ENCODE results near the gene ARID5B.
A peak's percentile ranks its signal among the peaks of the same experiment; 100 is the strongest.

The ARID5B gene, protein sequence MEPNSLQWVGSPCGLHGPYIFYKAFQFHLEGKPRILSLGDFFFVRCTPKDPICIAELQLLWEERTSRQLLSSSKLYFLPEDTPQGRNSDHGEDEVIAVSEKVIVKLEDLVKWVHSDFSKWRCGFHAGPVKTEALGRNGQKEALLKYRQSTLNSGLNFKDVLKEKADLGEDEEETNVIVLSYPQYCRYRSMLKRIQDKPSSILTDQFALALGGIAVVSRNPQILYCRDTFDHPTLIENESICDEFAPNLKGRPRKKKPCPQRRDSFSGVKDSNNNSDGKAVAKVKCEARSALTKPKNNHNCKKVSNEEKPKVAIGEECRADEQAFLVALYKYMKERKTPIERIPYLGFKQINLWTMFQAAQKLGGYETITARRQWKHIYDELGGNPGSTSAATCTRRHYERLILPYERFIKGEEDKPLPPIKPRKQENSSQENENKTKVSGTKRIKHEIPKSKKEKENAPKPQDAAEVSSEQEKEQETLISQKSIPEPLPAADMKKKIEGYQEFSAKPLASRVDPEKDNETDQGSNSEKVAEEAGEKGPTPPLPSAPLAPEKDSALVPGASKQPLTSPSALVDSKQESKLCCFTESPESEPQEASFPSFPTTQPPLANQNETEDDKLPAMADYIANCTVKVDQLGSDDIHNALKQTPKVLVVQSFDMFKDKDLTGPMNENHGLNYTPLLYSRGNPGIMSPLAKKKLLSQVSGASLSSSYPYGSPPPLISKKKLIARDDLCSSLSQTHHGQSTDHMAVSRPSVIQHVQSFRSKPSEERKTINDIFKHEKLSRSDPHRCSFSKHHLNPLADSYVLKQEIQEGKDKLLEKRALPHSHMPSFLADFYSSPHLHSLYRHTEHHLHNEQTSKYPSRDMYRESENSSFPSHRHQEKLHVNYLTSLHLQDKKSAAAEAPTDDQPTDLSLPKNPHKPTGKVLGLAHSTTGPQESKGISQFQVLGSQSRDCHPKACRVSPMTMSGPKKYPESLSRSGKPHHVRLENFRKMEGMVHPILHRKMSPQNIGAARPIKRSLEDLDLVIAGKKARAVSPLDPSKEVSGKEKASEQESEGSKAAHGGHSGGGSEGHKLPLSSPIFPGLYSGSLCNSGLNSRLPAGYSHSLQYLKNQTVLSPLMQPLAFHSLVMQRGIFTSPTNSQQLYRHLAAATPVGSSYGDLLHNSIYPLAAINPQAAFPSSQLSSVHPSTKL

GRCh38 chr10:61900829-61901792 lies at the start of gene ARID5B:
Gene ARID5B (plus strand): TSS chr10:61901699. CDS start chr10:61901710, 11 bp downstream.
- CTCF ChIA-PET: interaction anchor here (0.7 to 4.2 kb wide), 7 partner anchors 10 to 344 kb away, joined by 3 to 35 read pairs (median 3); no protein-coding TSS in a partner anchor
- no peaks in the 10 kb centered on the region for H3K36me3 ChIP-seq (ENCODE audit: control insufficient read depth in 2 of 2, insufficient read depth in 1 of 2, low read length in 2 of 2)
- POLR2A ChIA-PET: interaction anchor here (0.6 to 0.7 kb wide), 2 partner anchors 159 to 849 kb away, joined by 3 to 6 read pairs; no protein-coding TSS in a partner anchor
- H3K4me3 ChIP-seq (ENCODE audit: low read depth, low read length): peak within 1 kb of the TSS; percentile 53
- H3K27ac ChIP-seq (ENCODE audit: extremely low read depth, low read depth, low read length): peak within 1 kb of the TSS; percentile 100
- TF ChIP-seq IKZF3 (tag by site-specific recombination; IDR thresholded peaks at IDR 0.05): 0 out of 2 replicates have a peak, but pooled peaks have one; percentile 54
- 0 out of 2 replicates have a peak, but pooled peaks have one; percentile 10 for TF ChIP-seq ZSCAN30 (tag by site-specific recombination; IDR thresholded peaks at IDR 0.05)
- peak; percentile 23; the same call in 1 of the 2 replicates for TF ChIP-seq SCRT1 (tag by site-specific recombination; IDR thresholded peaks at IDR 0.05; ENCODE audit: borderline replicate concordance)
- no peak for TF ChIP-seq ZNF521 (tag by site-specific recombination; IDR thresholded peaks at IDR 0.05)
- TF ChIP-seq GFI1B (tag by site-specific recombination; IDR thresholded peaks at IDR 0.05): peak; percentile 25; the same call in 1 of the 2 replicates
- TF ChIP-seq YY2 (tag by site-specific recombination; IDR thresholded peaks at IDR 0.05): no peak
- 0 out of 2 replicates have a peak, but pooled peaks have one; percentile 17 for TF ChIP-seq ZNF394 (tag by site-specific recombination; IDR thresholded peaks at IDR 0.05; ENCODE audit: borderline replicate concordance)
- TF ChIP-seq, protein P1, sequence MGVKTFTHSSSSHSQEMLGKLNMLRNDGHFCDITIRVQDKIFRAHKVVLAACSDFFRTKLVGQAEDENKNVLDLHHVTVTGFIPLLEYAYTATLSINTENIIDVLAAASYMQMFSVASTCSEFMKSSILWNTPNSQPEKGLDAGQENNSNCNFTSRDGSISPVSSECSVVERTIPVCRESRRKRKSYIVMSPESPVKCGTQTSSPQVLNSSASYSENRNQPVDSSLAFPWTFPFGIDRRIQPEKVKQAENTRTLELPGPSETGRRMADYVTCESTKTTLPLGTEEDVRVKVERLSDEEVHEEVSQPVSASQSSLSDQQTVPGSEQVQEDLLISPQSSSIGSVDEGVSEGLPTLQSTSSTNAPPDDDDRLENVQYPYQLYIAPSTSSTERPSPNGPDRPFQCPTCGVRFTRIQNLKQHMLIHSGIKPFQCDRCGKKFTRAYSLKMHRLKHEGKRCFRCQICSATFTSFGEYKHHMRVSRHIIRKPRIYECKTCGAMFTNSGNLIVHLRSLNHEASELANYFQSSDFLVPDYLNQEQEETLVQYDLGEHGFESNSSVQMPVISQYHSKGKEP (tag by site-specific recombination; IDR thresholded peaks at IDR 0.05): peak; percentile 52
- TF ChIP-seq ZNF776 (tag by site-specific recombination; IDR thresholded peaks at IDR 0.05; ENCODE audit: borderline replicate concordance): no peak
- peak; percentile 81 for TF ChIP-seq SCRT2 (tag by site-specific recombination; IDR thresholded peaks at IDR 0.05)
- 0 out of 2 replicates have a peak, but pooled peaks have one; percentile 8 for TF ChIP-seq KLF10 (tag by site-specific recombination; IDR thresholded peaks at IDR 0.05)
- peak; percentile 25; the same call in 1 of the 2 replicates for TF ChIP-seq ZNF10 (tag by site-specific recombination; IDR thresholded peaks at IDR 0.05)
- peak; percentile 93 for TF ChIP-seq ZBTB20 (tag by site-specific recombination; IDR thresholded peaks at IDR 0.05)
- 0 out of 2 replicates have a peak, but pooled peaks have one; percentile 45 for TF ChIP-seq FEZF1 (tag by site-specific recombination; IDR thresholded peaks at IDR 0.05)
- no peaks in the 10 kb centered on the region for H3K9me3 ChIP-seq (ENCODE audit: control insufficient read depth, insufficient read depth, low read depth, low read length)
- peaks cover 16% of the 10 kb centered on the region for H3K4me1 ChIP-seq (ENCODE audit: control insufficient read depth, insufficient read depth, low read length)

DNA sequence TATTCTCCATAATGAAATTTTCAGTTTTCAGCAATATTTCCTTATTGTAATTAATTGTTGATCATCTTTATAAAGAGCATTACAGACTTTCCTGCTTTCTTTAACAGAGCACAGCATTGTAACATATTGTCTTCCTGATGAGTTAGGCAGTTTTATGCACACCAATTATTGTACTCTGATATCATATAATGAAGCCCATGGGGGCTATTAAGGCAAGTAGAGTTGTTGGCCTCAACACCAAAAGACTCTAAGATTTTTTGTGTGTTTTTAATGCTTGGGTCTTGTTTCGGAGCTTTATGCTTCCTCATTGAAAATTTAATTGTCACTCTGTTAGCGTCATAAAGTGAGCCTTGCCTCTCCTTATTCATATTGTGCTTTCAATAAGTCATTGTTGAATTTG lies 49.2 kb upstream of the ARID5B start:
- CTCF ChIA-PET: no interaction called here
- POLR2A ChIA-PET: no interaction called here
- Histone ChIP-seq H3K4me1 (ENCODE audit: control insufficient read depth, insufficient read depth, low read length) (no peaks in the 10 kb centered on the region), H3K9me3 (ENCODE audit: control insufficient read depth, insufficient read depth, low read depth, low read length) (no peaks in the 10 kb centered on the region), H3K27ac (ENCODE audit: extremely low read depth, low read depth, low read length) (no peak overlapping the region), H3K36me3 (ENCODE audit: control insufficient read depth in 2 of 2, insufficient read depth in 1 of 2, low read length in 2 of 2) (no peaks in the 10 kb centered on the region), H3K4me3 (ENCODE audit: low read depth, low read length) (no peak overlapping the region)
- no peak for TF ChIP-seq MZF1 (tag by site-specific recombination; IDR thresholded peaks at IDR 0.05; ENCODE audit: borderline replicate concordance)
- TF ChIP-seq ZSCAN16 (tag by site-specific recombination; IDR thresholded peaks at IDR 0.05): no peak
- TF ChIP-seq ZNF530 (tag by site-specific recombination; IDR thresholded peaks at IDR 0.05; ENCODE audit: low read depth): no peak
- TF ChIP-seq ZNF677 (tag by site-specific recombination; IDR thresholded peaks at IDR 0.05): no peak
- no peak for TF ChIP-seq AEBP2 (tag by site-specific recombination; IDR thresholded peaks at IDR 0.05; ENCODE audit: borderline replicate concordance)
- no peak for TF ChIP-seq ZNF23 (tag by site-specific recombination; IDR thresholded peaks at IDR 0.05; ENCODE audit: borderline replicate concordance)
- TF ChIP-seq ZEB2 (tag by site-specific recombination; IDR thresholded peaks at IDR 0.05): no peak
- TF ChIP-seq ZNF544 (tag by site-specific recombination; IDR thresholded peaks at IDR 0.05): no peak
- TF ChIP-seq GLIS1 (tag by site-specific recombination; IDR thresholded peaks at IDR 0.05): no peak

Data from HEK293 (cell line).